Measurements from ENCODE around the gene SPSB3.
"Not testable (repeated sequence)": the region's sequence is repeated elsewhere in the genome, so short reads cannot be mapped to it uniquely, and the experiment has no call there.

The SPSB3 gene

DNA sequence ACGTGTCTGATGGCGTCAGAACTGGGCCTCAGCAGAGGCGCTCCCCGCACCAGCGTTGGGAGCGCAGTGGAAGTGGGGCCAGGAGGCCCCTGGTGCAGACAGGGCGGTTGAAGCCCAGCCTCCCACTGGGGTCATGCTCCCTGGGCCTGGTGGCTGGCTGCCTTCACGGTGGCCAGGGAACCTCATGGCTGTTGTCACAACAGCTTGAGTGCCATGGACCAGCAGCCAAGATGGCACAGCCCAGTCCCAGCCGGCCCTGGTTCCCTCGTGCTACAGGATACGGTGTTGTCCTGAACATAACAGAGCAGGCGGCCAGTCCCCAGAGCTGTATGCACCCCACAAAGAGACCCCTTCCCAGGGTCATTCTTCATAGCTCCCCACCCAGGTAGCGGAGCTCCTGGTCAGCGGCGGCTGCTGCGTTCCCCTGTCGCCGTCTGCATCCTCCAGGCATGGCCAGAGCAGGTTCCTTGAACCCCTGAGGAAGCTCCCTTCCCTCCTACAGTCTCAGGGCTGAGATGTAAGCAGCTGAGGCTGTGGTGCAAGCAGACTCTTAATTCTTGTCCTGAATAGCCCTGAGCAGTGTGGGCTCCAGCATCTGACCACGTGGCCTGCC is 40.7 kb downstream of the SPSB3 start:
- DNase-seq (no peak), ATAC-seq (no peak)

DNA sequence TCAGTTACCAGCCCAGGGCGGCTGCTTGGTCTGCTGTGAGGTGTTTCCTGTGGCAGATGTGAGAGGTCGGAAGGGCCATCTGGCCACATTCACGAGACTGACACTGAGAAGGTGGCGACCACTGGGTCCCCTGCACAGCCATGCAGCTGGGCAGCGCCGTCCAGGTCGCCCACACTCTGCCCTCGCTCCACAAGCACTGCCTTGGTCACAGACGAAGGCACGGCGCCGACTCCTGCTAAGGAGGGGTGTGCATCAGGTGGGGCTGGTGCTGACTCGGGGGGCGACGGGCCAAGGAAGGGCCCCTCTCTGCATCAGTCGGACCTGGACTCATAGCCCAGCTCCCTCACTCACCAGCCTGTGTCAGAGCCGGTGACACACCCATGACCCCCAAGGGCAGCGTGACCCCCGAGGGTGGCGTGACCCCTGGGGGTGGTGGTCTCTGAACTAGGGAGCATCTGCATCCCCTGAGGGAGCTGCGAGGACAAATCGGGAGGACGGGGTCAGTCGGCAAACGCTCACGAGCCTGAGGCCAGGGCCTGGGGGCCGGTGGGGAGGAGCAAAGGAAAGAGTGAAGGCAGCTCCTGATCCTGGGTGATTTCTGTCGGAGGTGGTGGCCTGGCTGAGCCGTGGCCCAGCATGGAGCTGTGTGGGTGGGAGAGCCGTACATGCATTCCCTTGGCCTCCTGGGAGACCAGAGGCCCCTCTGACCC is 41.4 kb downstream of the SPSB3 start:
- ATAC-seq (no peak), DNase-seq (no peak)

DNA sequence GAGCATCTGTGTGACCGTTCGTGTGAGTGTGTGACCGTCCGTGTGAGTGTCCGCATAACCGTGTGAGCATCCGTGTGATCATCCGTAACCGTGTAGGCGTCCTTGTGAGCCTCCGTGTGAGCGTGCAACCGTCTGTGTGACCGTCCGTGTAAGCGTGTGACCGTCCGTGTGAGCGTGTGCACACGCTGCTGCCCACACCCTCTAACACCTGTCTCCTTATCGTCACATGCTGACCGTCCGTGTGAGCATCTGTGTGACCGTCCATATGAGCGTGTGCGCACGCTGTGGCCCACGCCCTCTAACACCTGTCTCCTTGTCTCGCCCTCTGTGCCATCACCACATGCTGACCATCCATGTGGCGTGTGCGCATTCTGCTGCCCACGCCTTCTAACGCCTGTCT is 42.1 kb downstream of the SPSB3 start:
- DNase-seq: no peak
- no peak for ATAC-seq

GRCh38 chr16:1734816-1735215 is 47.6 kb downstream of the SPSB3 start:
- no peak for ATAC-seq

DNA sequence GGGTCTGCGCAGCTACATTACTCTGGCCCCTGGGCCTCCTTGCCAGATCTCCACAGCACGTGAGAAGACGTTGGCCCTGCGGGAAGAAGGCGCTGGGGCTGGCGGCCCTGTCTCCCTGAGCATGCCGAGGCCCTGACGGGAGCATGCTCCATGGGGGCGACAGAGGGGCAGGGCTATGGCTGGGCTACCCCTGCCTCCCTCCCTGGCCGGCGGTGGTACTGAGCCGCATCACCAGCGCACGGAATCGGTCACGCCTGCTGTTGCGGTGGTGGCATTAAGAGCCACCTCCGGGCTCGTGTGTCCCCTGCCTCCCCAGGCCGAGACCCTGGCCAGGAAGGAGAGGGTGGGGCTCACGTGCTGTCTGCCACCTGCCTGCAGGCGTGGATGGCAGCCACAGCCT is 48.2 kb downstream of the SPSB3 start:
- no peak for ATAC-seq
- DNase-seq: no peak

More at GRCh38 chr16:1734816-1735215, 47.6 kb downstream of the SPSB3 start:
- DNase-seq: no peak

DNA sequence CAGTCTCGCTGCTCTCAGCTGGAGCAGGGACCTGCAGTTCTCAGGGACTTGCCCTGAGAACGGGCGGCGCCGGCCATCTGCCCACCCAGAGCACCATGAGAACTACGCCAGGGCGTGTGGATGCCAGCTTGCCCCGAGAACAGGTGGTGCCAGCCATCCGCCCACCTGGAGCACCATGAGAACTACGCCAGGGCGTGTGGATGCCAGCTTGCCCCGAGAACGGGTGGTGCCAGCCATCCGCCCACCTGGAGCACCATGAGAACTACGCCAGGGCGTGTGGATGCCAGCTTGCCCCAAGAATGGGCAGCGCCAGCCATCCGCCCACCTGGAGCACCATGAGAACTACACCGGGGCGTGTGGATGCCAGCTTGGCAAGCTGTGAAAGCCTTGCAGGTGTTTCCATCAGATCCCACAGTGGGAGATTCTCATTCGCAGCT is 49.8 kb downstream of the SPSB3 start:
- ATAC-seq, DNase-seq: not testable (repeated sequence)

- ATAC-seq: no peak
- DNase-seq: no peak
Measured at GRCh38 chr16:1732071-1732470, 50.3 kb downstream of the SPSB3 start.

- no peak for ATAC-seq
- no peak for DNase-seq
Measured at GRCh38 chr16:1731603-1732002, 50.8 kb downstream of the SPSB3 start.

DNA sequence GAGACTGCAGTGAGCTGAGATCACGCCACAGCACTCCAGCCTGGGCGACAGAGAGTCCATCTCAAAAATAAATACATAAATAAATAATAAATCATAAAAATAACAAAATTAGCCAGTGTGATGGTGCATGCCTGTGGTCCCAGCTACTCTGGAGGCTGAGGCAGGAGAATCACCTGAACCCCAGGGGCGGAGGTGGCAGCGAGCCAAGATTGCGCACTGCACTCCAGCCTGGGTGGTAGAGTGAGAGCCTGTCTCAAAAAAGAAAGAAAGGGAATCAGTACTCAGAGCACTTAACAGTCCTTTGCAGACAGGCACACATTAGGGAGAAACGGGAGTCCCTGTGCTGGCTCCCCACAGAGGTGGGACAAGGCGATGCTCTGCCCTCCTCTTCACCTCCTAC is 51.3 kb downstream of the SPSB3 start:
- no peak for DNase-seq

DNA sequence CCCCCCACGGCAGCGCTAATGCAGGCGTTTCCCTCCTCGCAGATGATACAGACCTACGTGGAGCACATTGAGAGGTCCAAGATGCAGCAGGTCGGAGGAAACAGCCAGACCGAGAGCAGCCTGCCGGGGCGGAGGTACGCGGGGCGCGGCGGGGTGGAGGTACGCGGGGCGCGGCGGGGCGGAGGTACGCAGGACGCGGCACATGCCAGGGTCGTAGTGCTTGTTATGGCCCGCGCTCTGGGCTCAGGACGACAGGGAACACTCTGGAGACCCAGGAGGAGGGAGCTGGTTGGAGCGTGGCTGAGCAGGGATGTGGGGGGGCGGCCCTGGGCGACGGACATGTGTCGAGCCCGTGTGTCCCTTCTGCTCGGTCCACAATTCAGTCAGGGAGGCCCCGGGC is 52.9 kb downstream of the SPSB3 start:
- DNase-seq (no peak), ATAC-seq (no peak)

More for the DNA sequence above, 51.3 kb downstream of the SPSB3 start:
- no peak for ATAC-seq

DNA sequence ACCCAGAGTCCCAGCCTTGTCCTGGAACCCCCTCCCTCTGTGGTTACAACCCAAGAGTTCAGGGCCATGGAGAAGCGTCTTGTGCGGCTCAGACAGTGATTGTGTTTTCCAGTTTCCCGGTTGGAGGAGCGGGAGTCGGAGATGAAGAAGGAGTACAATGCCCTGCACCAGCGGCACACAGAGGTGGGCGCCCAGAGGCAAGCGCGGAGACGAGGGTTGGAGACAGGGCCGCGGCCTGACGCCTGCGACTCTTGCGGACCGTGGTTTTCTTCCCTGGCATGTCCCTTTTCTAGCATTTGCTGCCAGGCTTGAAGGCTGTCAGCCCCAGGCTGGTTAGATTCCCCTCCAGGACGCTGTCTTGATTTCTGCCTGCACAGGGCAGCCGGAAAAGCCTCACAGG is 53.3 kb downstream of the SPSB3 start:
- ATAC-seq (no peak), DNase-seq (no peak)

DNA sequence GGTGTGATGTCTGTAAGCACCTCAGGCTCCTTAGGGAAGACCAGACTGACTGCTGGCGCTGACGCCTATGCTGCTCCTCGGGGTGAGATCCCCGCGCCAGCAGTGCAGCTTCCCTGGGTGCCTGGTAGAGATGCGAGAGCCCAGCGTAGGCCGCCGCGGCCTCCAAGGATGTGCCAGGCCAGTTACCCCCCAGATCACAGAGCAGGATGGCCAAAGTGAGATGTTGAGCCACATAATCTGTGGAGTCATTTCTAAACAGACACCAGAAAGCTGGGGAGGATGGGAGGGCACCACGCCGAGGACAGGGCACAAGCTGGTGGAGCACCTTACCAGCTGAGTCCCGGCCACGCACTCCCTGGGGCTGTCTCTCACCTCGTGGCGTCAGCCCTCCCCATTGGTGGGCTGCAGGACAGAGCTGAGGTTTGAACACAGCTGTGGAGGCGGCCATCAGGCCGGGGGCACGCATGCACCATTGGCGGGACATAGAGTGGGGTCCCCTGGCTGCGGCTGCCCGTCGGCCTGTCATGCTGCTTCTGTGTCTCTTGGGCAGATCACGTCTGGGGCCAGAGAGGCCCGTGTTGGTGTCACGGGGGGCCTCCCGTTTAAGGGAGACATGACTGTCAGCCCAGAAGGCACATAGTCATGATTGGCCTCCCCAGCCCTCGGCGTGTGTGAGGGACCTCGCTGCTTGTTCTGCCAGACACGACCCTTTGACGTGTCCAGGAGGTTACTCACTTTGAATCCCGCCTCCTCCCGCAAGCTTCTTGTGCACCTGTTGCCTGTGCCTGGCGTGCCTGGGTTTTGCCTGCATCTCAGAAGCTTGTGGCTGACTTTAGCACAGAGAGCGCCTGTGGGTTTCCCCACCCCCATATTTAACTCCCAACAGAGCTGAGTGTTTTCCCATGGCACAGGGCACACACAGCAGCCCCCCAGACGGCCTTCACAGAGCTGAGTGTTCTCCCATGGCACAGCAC is 54.4 kb downstream of the SPSB3 start:
- ATAC-seq: no peak

More for the DNA sequence above, 54.4 kb downstream of the SPSB3 start:
- DNase-seq: no peak

Measured in stimulated activated naive CD8-positive, alpha-beta T cell treated with anti-CD3 and anti-CD28 coated beads, Interleukin-15, Interleukin-2, amounts not matched to agents 100 U/mL and 50 U/mL, for 24 hours (primary cell).